Endothelial cell of hepatic sinusoid (primary cell): ENCODE results near the gene PC.

Experiments used
- in situ Hi-C: cut with HindIII; loops from 2 replicates; pipeline ENCODE4 v1.10.0; 2017; ENCODE audit warnings: low sequenced_read_pairs

The PC gene

DNA sequence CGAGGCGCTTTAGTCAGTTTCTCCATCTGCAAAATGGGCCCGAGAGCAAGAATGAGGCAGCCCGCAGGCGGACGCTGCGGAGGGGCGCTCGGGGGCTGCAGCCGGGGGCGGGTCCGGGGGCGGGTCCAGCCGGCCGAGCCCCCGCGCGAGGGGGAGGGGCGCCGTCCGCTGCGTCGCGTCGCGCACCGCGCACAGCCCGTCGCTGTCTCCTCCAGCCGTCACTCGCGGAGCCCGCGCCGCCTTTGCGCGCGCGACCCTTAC is 282 bp downstream of the PC start:
- in situ Hi-C loops, result no loop called here

DNA sequence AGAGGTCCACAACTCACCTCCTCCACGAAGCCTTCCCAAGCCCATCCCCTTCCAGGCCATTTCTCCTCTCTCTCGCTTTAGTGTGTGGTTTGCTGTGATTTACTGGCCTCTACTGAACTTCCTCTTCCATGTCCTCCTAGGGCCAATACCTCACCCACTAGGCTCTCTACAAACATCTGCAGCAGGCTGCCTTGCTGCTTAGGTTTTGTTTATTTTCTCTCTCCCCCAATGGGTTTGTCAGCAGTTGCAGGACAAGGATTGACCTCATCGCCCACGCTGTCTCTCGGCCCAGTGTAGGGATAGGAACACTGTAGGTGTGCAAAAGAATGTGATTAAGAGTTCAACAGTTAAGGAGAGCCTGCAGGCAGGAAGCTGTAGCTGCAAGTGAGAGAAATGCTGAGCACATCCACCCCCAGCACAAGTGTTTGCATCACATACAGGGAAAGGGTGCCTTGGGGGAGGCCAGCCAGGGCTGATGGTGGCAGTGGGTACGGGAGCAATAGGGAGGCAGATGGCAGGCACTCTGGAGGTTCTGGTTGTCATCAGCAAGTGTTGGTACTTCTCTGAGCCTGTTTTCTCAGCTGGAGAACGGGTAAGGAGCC is 1.4 kb downstream of the PC start:
- in situ Hi-C loops, result no loop called here

GRCh38 chr11:66953081-66953833 is 4.9 kb downstream of the PC start:
- in situ Hi-C loops, result no loop called here

DNA sequence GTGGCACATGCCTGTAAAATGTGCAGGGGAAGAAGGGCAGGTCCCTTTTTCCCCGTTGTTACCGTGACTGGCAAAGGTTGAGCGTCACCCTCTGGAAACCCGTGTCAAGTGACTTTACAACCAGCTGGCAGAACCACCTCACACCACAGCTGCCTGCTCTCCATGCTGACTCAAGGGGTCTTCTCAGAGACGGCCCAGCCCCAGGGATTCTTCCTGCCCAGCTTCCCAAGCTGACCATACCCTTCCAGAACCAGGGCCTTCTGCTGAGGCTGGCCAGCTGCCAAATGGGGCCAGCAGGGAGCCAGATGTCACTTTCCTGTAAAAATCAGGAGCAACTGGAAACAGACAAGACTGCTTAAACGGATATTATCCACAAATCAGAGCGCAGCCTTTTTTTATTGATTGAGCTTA is 6.3 kb downstream of the PC start:
- in situ Hi-C loops, result no loop called here

DNA sequence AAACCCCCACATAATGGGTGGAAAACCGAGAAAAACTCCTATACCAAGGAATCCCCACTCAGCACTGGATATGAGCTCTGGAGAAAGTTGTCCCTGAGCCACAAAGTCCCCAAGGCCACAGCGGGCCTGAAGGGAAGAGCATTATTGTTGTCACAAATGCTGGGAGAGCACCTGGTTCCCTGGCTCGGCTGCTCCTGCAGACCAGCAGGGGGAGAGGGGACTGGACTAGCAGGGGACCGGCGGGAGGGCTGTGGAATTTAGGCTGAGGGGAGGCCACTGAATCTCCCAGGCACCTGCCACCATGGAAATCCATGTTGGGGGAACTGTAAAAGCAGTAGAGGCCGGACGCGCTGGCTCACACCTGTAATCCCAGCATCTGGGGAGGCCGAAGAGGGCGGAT is 7.0 kb downstream of the PC start:
- in situ Hi-C loops, result no loop called here

DNA sequence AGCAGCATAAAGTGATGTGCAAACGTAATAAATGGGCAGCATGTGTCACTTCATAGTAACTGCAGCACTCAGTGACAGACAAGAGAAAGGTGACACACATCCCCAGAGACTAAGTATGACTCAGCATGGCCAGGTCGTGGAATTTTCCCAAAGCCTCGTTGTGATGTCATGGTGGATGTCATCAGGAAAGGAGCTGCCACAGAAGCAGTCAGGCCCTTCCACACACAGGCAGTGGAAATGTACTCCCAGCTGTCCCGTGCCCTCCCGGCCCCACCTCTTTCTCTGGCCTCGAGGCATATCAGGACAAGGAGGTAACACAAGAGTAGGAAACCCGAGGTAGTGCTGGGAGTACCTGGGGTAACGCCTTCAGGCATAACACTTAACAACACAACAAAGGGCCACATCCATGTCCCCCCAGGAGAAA is 8.1 kb downstream of the PC start:
- in situ Hi-C loops, result no loop called here

- in situ Hi-C loops, result no loop called here
These were observed 19.5 kb downstream of the PC start for GRCh38 chr11:66938582-66939135.

DNA sequence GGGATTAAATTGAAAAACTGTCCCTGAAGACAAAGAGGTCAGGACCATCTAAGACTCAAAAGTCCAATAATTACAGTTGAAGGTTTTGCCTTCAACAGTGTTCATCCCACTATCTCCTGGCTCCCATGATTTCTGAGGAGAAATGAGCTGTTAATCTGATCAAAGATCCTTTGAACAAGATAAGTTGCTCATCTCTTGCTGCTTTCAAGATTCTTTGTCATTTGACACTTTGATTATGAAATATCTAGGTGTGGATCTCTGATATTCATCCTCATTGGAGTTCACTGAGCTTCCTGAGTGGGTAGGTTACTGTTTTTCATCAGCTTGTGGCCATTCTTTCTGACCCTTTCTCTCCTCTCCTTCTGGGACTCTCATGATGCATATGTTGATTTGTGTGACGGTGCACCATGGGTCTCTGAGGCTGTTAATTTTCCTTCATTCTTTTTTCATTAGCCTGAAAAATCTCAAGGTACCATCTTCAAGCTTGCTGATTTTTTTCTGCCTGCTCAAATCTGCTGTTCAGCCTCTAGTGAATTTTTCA is 20.9 kb downstream of the PC start:
- in situ Hi-C loops, result no loop called here

GRCh38 chr11:66936311-66936711 is 21.9 kb downstream of the PC start:
- in situ Hi-C loops, result no loop called here

DNA sequence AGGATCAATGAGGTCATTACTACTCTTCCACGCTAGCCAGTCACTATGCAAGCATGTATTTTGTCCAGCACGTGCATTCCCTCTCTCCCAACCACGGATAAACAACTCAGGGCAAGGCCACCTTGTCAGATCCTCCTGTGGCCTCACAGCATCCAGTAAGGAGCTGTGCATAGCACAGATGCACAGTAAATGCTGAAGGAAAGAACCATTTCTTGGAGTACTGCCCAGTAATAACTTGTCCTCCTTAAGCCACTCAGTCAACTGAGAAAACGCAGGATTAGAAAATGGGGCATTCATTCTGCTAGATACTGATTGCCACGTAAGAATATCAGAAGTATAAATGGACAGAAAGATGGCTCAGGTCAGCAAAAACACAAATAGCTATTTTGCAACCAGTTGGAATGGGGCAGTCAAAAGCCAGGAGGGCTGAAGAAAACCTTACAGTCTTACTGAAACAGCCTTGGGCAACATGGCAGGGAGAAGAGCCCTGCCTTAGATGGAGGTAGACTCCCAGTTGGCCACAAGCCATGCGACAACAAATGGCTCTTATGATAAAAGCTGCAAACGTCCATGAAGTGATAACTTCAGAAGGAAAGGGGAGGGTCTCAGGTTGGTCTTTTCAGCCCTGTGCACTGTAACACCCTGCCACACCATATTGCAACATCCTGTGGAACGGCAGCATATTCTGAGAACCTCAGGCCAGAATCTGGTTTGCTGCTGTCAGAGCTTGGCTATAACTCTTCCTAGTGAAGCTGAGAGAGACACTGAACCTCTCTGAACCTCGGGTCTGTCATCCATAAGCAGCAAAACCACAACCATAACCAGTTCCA is 23.0 kb downstream of the PC start:
- in situ Hi-C loops, result no loop called here

- in situ Hi-C loops, result no loop called here
These were observed 24.7 kb downstream of the PC start for GRCh38 chr11:66933531-66933930.

- in situ Hi-C loops, result no loop called here
These were observed 25.6 kb downstream of the PC start for GRCh38 chr11:66932543-66932942.

- in situ Hi-C loops, result no loop called here
These were observed 28.4 kb downstream of the PC start for GRCh38 chr11:66929753-66930152.

DNA sequence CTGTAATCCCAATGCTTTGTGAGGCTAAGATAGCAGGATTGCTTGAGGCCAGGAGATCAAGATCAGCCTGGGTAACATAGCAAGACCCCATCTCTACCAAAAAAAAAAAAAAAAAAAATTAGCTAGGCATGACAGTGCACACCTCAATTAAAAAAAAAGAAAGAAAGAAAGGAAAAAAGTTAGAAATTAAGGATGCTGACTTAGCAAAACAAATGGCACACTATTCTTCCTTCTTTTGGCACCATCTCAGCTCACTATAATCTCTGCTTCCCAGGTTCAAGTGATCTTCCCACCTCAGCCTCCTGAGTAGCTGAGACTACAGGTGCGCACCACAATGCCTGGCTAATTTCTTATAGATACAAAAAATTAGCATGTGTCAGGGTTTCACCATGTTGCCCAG is 33.9 kb downstream of the PC start:
- in situ Hi-C loops, result no loop called here

GRCh38 chr11:66922551-66922950 is 35.6 kb downstream of the PC start:
- in situ Hi-C loops, result no loop called here

DNA sequence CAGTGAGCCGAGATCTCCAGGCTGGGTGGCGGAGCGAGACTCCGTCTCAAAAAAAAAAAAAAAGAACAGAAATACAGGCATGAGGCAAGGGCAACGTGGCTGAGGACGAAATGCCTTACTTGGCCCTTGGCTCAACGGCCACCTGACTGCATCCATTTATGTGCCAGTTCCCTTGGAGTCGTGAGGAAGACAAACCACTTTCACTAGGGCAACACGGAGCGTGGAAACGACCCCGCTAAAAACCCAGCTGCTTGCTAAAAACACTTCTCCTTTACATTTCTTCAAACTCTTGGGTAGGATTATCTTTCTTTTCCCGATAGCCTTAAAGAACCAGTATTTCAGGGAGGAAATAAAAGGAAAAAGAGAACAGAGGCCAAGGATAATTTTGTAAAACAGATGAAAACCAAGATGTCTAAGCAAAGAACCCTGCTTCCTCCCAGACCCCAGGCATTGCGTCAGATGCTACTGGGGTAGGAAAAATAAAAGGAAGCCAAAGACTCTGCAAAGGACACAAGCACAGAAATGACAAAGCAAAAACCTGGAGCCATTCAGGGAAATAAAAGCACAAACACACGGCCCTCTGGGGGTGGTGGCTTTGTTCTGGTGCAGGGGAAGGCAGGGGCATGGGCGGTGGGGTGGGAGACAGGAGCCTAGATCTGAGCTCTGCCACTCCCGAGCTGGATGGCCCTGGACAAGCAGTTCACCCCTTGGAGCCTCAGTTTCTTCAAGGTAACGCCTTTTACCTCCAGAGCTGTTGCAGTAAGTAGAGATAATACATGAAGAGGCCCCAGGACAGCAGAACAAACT is 37.0 kb downstream of the PC start:
- in situ Hi-C loops, result no loop called here

DNA sequence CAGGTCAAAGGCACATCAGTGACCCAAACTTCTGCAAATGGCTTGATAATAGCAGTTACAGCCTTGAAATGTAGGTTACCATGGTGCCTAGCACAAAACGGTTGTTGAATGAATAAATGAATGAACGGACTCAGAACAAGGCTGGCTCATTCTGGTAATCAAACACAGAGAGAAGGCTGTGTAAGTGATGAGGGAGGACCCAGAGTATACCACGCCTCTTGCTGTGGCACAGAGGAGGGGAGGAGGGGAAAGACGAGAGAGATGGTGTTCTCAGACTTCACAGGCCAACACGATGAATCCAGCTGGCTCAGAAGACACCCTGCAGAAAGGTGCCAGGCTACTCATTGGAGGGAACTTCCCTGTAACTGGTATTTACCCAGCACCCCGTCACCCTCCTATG is 38.3 kb downstream of the PC start:
- in situ Hi-C loops, result no loop called here

DNA sequence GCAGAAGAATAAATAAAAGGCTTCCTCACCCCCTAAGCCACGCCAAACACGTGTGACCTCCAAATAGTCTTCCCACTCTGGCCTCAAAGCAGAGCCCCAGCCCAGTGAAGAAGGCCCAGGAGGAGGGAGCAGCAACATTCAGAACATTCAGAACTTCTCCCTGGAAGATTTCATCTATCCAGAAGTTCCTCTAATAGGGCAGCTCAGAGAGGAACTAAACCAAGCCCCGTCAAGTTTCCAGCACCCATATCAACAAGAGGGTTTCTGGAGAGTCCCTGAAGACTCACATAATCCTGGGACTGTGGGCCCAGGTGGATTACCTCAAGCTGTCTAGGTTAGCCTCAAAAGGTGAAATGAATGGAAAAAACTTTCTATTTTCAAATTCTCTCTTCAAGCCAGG is 39.4 kb downstream of the PC start:
- in situ Hi-C loops, result no loop called here

DNA sequence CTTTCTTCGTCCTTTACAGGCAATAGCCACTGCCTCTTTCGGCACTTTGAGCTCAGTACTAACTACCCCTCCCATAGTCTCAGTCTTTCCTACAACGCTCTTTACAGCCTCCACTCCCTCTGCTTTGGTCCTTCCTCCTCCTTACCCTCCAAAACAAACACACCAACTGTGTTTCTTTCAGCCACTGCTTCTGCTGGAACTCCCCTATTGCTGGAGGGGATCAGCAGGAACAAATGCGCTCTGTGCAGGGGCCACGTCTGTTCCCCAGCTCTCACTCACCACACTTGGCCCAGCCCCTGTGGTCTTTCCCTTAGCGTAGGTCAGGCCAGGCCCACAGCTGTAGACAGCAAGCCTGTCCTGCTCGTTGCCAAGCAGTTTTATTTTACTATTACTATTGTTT is 42.3 kb downstream of the PC start:
- in situ Hi-C loops, result no loop called here

DNA sequence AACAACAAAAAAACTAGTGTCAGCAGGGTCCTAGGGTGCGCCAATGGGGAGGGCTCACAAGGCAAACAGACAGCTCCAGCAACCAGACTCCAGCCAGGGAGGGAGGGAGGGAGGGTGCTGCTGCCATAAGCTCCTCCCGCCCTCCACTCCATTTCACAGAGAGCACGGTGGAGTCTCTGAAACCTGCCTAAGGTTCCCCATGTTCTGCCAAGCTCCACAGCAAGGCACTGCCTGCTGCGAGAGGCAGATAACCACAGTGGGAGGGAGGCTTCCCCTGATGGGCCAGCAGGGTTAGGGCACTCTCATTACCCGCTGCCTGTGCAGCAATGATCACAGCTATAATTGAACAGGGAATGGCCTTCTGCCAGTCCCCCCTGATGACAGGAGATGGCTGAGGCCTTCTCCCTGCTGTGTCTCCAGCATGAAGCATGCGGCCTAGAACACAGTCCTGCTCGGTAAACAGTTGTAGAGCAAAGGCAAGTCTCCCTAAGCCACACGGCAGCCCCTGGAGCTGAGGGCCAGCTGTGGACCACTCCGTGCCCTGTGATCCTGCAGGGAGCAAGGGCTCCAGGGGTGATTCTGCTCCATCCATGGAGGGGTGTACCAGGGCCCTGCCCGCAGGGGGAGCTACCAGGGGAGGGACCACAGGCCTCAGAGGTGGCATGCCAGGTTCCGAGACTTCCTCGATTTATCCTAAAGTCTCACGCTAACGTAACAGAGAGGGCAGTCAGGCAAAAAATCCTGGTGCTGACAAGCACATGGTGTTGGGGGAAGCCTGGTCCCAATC is 42.9 kb downstream of the PC start:
- in situ Hi-C loops, result no loop called here
